Forelimb muscle (tissue), 1 donor: ENCODE results near the gene STAT6. TPM values are rescaled to one million over a fixed set of nuclear protein-coding genes. Genes with fewer than 3 reads are reported as not detected.

Experiments
- DNase-seq: peaks from one replicate; pipeline ENCODE4 v3.0.0-alpha.2; 2013; ENCODE audit warnings: low read depth
- polyA plus RNA-seq: library from polyadenylated mRNA; unstranded; fragments of 120-200 nt; gene quantifications from one replicate; pipeline ENCODE4 v1.2.1, GENCODE V29; 2013; ENCODE audit not compliant: insufficient read length

STAT6 gene, protein sequence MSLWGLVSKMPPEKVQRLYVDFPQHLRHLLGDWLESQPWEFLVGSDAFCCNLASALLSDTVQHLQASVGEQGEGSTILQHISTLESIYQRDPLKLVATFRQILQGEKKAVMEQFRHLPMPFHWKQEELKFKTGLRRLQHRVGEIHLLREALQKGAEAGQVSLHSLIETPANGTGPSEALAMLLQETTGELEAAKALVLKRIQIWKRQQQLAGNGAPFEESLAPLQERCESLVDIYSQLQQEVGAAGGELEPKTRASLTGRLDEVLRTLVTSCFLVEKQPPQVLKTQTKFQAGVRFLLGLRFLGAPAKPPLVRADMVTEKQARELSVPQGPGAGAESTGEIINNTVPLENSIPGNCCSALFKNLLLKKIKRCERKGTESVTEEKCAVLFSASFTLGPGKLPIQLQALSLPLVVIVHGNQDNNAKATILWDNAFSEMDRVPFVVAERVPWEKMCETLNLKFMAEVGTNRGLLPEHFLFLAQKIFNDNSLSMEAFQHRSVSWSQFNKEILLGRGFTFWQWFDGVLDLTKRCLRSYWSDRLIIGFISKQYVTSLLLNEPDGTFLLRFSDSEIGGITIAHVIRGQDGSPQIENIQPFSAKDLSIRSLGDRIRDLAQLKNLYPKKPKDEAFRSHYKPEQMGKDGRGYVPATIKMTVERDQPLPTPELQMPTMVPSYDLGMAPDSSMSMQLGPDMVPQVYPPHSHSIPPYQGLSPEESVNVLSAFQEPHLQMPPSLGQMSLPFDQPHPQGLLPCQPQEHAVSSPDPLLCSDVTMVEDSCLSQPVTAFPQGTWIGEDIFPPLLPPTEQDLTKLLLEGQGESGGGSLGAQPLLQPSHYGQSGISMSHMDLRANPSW
- polyA plus RNA-seq, result 32.2 TPM

DNA sequence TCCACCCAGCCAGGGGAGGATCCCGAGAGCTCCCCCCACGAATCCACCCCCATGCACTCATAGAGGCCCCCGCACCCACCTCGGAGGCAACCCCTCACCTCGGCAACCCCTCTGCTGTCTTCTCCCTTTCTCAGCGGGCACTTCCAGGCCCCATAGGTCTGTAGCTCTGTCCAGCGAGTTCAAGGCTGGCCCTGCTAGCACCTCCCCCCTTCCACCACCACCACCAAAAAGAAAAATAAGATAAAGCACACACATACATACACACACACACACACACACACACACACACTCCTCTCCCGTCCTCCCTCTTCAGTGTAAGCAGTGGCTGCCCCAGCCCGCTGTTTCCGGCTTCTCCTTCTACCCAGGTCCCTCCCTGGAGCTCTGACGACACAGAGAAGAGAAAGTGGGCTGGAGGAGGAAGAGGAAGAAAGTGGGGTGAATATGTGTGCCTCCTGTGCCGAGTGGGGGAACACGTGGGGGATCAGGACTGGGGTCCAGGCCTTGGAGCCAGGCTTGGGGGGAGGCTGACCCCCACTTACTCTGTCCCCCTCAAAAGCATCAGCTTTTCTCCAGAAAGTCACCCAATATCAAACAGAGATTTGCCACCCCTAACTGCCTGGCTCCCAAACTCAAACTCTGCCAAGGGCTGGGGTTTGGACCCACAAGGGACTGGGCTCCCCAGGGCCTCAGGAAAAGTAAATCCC, at the start of gene STAT6:
Gene STAT6 (minus strand): TSS at position 332 of the 704 bp plus-strand sequence. CDS start 3,084 bp downstream, outside the sequence.
- DNase-seq, result no peak

GRCh38 chr12:57160741-57161140, 49.6 kb upstream of the STAT6 start:
- no peak for DNase-seq

DNA sequence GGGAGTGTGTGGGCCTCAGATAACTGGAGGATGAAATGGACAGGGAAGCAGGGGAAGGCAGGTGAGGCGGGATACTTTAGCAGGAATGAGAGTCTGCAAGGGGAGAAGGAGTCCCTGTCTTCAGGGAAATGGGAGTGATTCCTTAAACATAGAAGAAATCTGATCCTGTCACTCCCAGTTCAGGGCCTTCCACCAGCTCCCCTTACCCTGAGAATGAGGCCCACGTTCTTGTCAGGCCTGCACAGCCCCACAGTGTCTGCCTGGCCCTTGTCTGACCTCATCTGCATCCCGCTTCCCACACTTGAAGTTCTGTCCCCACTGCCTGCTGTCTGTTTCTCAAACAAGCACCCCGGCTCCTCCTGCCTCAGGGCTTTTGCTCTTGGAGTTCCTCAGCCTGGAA, 48.9 kb upstream of the STAT6 start:
- no peak for DNase-seq

- no peak for DNase-seq
Observed at GRCh38 chr12:57159311-57159710, 48.1 kb upstream of the STAT6 start.

DNA sequence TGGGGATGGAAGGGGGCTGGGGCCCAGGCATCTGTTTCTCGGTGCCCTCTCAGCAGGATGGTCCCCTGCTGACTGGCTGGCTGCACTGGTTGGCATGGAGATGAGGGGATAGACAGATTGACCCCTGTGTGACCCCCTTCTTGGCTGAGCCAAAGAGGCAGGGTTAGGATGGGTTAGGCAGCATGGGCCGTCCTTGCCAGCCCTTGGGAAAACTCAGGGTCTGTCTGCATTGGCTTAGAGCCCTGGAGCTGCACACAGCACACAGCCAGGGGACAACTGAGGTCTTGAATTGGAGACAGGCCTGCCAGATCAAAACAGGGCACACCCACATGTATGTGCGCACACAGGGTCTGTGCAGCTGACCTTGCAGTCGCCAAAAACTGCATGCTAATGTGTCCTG, 47.5 kb upstream of the STAT6 start:
- DNase-seq, result no peak

DNA sequence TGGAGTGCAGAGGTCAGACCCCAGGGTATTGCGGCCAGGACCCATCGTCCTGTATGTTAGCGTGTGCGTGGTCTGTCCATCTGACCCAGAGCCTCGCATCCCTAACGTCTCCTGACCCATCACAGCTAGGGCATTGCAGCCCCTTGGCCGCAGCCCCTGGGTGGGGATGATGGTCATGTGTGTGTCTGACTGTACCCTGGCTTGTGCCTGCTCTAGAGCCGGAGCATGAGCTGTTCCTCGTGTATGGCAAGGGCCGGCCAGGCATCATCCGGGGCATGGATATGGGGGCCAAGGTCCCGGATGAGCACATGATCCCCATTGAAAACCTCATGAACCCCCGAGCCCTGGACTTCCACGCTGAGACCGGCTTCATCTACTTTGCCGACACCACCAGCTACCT, 47.0 kb upstream of the STAT6 start:
- DNase-seq, result no peak

DNA sequence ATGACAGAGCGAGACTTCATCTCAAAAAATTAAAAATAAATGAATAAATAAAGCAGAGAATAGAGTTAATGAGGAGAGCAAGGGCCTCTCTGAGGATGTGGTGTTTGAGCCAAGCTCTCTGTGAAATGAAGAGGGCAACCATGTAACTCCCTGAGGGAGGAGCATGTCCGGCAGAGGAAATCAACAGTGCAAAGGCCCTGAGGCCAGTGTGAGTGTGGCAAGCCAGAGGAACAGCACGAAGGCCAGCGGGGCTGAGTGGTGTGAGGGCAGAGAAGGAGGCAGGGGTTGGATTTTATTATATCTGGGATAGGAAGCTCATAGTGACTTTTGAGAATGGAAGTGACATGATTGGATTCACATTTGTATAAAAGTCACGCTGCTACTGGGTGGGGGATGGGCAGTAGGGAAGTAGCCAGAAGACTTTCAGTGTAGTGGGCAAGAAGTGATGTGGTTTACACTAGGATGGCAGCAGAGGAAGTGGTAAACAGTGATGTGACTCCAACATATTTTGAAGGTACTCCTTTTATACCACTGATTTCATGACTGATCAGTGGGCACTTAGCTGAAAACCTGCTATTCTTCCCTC, 46.5 kb upstream of the STAT6 start:
- no peak for DNase-seq

DNA sequence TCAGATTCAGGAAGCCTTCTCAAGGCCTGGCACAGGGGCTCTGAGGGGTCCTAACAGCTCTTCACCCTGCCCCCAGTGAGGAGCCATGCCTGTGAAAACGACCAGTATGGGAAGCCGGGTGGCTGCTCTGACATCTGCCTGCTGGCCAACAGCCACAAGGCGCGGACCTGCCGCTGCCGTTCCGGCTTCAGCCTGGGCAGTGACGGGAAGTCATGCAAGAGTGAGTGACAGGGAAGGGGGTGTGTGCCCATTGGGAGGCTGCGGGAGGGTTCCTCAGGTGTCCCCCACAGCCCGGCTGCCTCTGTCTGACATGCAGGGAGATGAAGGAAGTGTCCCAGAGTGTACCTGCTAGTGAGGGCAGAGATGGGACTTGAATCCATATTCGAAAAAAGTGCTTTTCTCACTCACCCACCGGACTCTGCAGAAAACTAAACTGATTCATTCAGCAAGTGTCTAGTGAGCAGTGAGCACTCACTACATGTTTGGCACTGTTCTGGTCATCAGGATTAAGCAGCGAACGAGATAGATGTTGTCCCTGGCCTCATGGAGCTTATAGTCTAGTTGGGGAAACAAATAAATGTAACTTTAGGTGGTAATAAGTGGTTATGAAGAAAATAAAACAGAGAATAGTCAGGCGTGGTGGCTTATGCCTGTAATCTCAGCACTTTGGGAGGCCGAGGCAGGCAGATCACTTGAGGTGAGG, 45.7 kb upstream of the STAT6 start:
- DNase-seq, result no peak

DNA sequence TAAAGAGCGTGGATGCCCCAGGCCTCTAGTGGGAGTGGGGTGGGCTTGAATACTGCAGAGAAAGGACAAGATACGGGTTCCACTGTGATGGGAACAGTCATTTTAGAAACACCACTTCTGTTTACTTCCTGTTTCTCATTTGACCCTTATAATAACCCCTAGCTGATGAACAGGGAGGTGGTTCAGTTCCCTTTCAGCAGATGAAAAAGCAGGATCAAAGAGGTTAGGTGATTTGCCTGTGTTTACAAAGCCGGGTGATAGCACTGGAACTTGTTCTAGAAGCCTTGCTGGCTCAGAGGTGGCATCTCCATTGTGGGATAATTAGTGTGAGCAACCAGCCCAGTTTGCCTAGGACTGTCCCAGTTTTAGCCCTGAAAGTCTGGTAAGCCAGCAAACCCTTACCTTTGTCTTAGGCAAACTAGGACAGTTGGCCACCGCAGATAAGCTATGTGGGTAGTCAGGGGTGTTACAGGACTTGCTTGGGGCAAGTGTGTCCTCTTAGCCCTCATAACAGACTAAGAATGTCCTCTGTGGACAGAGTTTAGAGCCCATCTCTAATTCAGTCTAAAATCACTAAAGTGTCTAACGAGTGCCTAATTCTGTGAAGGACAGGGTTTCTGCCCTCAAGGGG, 43.8 kb upstream of the STAT6 start:
- no peak for DNase-seq

GRCh38 chr12:57154076-57154475, 42.9 kb upstream of the STAT6 start:
- DNase-seq, result no peak

- DNase-seq, result no peak
Observed at GRCh38 chr12:57153415-57153997, 42.3 kb upstream of the STAT6 start.

GRCh38 chr12:57152639-57153038, 41.5 kb upstream of the STAT6 start:
- no peak for DNase-seq

- DNase-seq, result no peak
Observed at GRCh38 chr12:57151741-57152630, 40.8 kb upstream of the STAT6 start.

GRCh38 chr12:57150400-57151000, 39.3 kb upstream of the STAT6 start:
- DNase-seq, result no peak

DNA sequence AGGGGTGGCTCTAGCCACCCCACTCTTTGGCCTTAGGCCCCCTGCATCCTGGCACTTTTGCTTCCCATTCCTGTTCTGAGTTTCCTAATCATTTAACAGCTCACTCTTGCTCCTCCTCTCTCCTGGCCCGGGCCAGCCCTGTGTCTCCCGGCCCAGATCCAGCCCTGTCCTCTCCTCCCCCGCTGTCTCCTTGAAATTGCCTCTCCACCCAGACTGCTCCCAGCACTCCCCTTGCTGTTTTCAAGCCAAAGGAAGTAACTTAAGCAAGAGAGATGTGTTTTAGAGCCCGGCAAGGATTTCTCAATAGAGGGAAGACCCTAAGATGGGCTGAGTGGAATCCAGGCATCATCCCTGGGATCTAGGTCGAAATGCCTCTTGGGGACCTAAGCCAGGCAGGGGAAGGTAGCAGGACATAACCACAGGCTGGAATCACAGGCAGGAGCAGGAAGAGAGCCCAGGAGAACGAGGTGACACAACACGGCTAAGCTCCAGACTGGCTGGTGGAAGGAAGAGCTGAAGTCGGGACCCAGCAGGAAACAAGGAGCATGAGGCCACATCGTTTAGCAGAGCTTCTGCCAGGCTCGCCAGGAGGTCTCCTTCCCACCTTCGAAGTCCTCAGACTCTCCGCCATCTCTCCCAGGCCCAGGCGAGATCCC, 38.2 kb upstream of the STAT6 start:
- DNase-seq, result no peak

DNA sequence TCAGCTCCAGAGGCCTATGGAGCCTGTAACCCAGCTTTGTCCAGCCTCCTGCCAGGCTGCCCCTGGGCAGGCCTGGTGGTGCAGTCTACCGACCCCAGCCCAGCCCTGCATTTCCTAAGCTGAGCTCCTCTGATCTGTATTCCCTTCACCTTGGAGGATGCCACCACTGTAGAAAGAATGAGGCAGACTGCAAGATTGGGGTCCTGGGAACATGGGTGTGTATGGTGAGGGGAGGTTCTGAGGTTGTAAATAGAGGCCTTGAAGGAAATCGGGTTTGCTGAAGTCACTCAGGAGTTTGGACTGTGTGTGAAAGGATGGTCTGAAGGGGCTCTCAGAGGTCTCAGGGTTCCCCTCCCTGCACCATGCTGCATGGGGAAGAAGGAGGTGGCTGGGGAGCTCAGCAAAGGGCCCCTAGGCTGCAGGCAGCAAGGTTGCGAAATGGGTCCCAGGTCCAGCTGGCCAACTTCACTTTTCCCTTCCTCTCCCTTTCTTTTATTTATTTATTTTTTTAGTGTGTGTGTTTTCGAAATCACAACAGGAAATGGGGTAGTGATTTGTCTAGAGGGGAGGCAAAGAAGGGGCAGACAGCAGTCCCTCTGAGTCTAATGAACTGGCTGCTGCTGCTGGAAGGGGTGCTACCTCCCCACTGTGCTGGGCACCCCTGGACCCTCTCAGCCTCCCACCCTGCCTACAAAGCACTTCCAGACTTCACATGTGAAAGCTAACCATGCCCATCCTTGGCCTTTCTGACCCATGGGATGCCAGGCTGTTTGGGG, 37.5 kb upstream of the STAT6 start:
- DNase-seq, result peak; percentile 44
